GM23338 (cell line): Measurements from ENCODE around the gene TMED8. TPM values are rescaled to one million over a fixed set of nuclear protein-coding genes. Genes with fewer than 3 reads are reported as not detected.

Experiments used
- polyA plus RNA-seq: library from polyadenylated mRNA; unstranded; fragments of >200 nt; fragmentation: Nextera tagmentation; extraction: Ambion mirVana; gene quantifications from 2 replicates; pipeline ENCODE4 v1.2.1, GENCODE V29; 2016
- total RNA-seq: library from RNA; depleted of rRNA; stranded (reverse); fragments of >200 nt; shearing (Covaris generic); gene quantifications from 2 replicates; pipeline ENCODE4 v1.2.3, GENCODE V29; 2014; rRNA removed

TMED8 gene
- total and polyA plus RNA-seq, 2 experiments from 2014 or later, result 4.3 to 13.8 TPM

Other genes starting within 250 kb of the TMED8 start
- gene ZDHHC22, start 235.3 kb downstream of the TMED8 start, total RNA-seq, result 29.3 and 32.1 TPM in 2 replicates
- 14.7 and 17.6 TPM in 2 replicates for gene ZDHHC22, start 235.3 kb downstream of the TMED8 start, polyA plus RNA-seq
- gene TMEM63C, start 195.3 kb downstream of the TMED8 start, total RNA-seq, result 6.3 and 6.4 TPM in 2 replicates
- 1.2 and 2.1 TPM in 2 replicates for gene TMEM63C, start 195.3 kb downstream of the TMED8 start, polyA plus RNA-seq
- 0.27 and 1.0 TPM in 2 replicates for gene NGB, start 105.9 kb downstream of the TMED8 start, total RNA-seq
- 0.10 and 0.21 TPM in 2 replicates for gene NGB, start 105.9 kb downstream of the TMED8 start, polyA plus RNA-seq
- gene POMT2, start 56.2 kb downstream of the TMED8 start, total RNA-seq, result 29.9 and 35.4 TPM in 2 replicates
- 20.5 and 24.3 TPM in 2 replicates for gene POMT2, start 56.2 kb downstream of the TMED8 start, polyA plus RNA-seq
- gene GSTZ1, start 56.1 kb downstream of the TMED8 start, total RNA-seq, result 26.3 and 31.0 TPM in 2 replicates
- gene GSTZ1, start 56.1 kb downstream of the TMED8 start, polyA plus RNA-seq, result 29.0 and 30.4 TPM in 2 replicates
- 0.76 TPM in 1 of 2 replicates, not detected in the other for gene SAMD15, start 285 bp upstream of the TMED8 start, total RNA-seq
- gene SAMD15, start 285 bp upstream of the TMED8 start, polyA plus RNA-seq, result 0.61 and 0.94 TPM in 2 replicates
- not detected in 2 replicates for gene NOXRED1, start 46.4 kb upstream of the TMED8 start, total RNA-seq
- 0.24 TPM in 1 of 2 replicates, not detected in the other for gene NOXRED1, start 46.4 kb upstream of the TMED8 start, polyA plus RNA-seq
- gene VIPAS39, start 80.5 kb upstream of the TMED8 start, total RNA-seq, result 21.8 and 27.1 TPM in 2 replicates
- 7.8 and 9.4 TPM in 2 replicates for gene VIPAS39, start 80.5 kb upstream of the TMED8 start, polyA plus RNA-seq
- gene AHSA1, start 81.0 kb upstream of the TMED8 start, total RNA-seq, result 175 and 177 TPM in 2 replicates
- 213 TPM in 2 replicates for gene AHSA1, start 81.0 kb upstream of the TMED8 start, polyA plus RNA-seq
- 0.69 and 2.7 TPM in 2 replicates for gene ISM2, start 121.7 kb upstream of the TMED8 start, total RNA-seq
- gene ISM2, start 121.7 kb upstream of the TMED8 start, polyA plus RNA-seq, result 0.45 and 1.3 TPM in 2 replicates
- 35.8 and 38.9 TPM in 2 replicates for gene SPTLC2, start 239.5 kb upstream of the TMED8 start, total RNA-seq
- 18.0 and 22.3 TPM in 2 replicates for gene SPTLC2, start 239.5 kb upstream of the TMED8 start, polyA plus RNA-seq